GM19043 (cell line): Measurements from ENCODE around the gene SCAF1.

ENCODE experiments used
- ATAC-seq: cut with Tn5 transposase; IDR thresholded peaks from one replicate; pipeline ENCODE4 v1.9.1; 2021; ENCODE audit warnings: low read depth; ENCODE audit not compliant: unreplicated experiment

Gene SCAF1

DNA sequence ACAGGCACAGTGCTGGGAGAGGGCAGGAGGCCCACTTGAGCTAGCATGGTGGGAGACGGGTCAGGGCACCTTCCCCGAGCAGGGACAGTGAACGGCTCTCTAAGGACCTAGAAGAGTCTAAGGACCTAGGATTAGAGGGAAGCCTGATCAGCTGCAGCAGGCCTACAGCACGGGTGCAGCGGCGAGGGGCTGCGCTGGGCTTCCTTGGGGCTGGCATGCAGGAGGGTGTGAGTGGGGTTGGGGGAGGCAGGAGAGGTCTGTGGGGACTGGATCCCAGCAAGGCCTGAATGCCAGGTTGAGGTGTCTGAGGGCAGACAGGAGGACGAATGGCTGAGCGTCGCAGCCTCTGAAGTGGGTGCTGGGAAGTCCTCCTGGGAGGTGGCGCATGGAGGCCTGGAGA is 3.6 kb downstream of the SCAF1 start:
- no peak for ATAC-seq

DNA sequence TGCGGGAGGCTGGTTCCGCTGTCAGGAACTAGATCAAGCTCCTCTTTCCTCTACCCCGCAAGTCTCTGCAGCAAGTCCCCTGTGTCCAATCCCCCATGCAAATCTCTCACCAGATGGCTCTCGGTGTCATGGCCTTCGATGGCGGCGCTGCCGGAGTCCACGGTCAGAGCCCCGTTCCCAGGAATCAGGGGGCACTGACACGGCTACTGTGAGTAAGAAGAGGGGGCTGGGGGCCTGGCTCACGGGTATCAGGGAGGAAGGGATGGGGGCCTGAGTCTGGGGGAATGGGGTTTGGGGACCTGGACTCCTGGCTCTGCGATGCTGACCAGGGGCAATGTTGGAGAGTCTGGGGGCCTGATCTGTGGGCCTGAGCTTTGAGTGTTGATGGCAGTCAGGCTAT is 4.0 kb downstream of the SCAF1 start:
- ATAC-seq = no peak

DNA sequence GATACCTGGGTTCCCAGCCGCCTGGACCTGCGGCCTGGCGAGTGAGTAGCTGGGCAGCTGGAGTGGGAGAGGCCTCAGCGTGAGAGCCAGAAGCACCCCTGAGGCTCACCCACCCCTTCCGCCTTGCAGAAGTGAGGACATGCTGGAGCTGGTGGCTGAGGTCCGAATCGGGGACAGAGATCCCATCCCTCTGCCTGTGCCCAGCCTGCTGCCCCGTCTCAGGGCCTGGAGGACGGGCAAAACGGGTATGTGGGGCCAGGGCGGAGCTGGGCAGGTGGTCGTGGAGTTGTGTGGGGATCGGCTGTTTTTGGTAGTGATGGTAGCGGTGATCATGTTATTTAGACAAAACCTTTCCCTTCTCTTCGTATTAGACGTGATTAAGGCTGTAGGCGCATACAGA is 4.6 kb downstream of the SCAF1 start:
- no peak for ATAC-seq

DNA sequence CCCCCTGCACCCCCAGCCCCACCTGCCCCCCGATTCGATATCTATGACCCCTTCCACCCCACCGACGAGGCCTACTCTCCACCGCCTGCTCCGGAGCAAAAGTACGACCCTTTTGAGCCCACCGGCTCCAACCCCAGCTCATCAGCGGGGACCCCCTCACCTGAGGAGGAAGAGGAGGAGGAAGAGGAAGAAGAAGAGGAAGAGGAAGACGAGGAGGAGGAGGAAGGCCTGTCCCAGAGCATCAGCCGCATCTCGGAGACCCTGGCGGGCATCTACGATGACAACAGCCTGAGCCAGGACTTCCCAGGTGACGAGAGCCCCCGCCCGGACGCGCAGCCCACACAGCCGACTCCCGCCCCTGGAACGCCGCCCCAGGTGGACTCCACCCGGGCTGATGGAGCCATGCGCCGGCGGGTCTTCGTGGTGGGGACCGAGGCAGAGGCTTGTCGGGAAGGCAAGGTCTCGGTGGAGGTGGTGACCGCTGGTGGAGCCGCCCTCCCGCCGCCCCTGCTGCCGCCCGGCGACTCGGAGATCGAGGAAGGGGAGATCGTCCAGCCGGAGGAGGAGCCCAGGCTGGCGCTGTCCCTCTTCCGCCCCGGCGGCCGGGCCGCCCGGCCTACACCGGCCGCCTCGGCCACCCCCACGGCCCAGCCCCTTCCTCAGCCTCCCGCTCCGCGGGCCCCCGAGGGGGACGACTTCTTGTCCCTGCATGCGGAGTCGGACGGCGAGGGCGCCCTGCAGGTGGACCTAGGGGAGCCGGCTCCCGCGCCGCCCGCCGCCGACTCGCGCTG is 9.2 kb downstream of the SCAF1 start:
- ATAC-seq = no peak

DNA sequence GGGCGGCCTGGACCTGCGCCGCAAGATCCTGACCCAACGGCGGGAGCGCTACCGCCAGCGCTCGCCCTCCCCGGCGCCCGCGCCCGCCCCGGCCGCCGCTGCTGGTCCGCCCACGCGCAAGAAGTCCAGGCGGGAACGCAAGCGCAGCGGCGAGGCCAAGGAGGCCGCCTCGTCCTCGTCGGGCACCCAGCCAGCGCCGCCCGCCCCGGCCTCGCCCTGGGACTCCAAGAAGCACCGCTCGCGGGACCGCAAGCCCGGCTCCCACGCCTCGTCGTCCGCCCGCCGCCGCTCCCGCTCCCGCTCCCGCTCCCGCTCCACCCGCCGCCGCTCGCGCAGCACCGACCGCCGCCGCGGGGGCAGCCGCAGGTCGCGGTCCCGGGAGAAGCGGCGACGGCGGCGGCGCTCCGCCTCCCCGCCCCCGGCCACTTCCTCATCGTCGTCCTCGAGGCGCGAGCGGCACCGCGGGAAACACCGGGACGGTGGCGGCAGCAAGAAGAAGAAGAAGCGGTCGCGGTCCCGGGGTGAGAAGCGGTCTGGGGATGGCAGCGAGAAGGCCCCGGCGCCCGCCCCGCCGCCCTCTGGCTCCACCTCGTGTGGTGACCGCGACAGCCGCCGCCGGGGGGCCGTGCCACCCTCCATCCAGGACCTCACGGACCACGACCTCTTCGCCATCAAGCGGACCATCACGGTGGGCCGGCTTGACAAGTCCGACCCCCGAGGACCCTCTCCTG is 10.0 kb downstream of the SCAF1 start:
- no peak for ATAC-seq

DNA sequence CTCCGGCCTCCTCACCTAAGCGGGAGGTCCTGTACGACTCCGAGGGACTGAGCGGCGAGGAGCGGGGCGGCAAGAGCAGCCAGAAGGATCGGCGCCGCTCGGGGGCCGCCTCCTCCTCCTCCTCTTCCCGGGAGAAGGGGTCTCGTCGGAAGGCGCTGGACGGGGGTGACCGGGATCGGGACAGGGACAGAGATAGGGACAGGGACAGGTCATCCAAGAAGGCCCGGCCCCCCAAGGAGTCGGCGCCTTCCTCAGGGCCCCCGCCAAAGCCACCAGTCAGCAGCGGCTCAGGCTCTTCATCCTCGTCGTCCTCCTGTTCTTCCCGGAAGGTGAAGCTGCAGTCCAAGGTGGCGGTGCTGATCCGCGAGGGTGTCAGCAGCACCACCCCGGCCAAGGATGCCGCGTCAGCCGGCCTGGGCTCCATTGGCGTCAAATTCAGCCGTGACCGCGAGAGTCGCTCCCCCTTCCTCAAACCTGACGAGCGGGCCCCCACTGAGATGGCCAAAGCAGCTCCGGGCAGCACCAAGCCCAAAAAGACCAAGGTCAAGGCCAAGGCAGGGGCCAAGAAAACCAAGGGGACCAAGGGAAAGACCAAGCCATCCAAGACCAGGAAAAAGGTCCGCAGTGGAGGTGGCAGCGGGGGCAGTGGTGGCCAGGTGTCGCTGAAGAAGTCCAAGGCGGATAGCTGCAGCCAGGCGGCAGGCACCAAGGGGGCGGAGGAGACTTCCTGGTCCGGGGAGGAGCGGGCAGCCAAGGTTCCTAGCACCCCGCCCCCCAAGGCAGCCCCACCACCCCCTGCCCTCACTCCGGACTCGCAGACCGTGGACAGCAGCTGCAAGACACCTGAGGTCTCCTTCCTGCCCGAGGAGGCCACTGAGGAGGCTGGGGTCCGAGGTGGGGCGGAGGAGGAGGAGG is 10.8 kb downstream of the SCAF1 start:
- ATAC-seq = no peak

DNA sequence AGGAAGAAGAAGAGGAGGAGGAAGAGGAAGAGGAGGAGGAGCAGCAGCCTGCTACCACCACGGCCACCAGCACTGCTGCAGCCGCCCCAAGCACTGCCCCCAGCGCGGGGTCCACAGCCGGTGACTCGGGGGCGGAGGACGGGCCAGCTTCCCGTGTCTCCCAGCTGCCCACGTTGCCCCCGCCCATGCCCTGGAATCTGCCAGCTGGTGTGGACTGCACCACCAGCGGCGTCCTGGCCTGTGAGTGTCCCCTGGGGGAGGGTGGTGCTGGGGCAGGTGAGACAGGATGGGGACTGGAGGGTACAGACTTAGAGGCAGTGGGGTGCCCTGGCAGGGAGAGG is 11.4 kb downstream of the SCAF1 start:
- no peak for ATAC-seq

DNA sequence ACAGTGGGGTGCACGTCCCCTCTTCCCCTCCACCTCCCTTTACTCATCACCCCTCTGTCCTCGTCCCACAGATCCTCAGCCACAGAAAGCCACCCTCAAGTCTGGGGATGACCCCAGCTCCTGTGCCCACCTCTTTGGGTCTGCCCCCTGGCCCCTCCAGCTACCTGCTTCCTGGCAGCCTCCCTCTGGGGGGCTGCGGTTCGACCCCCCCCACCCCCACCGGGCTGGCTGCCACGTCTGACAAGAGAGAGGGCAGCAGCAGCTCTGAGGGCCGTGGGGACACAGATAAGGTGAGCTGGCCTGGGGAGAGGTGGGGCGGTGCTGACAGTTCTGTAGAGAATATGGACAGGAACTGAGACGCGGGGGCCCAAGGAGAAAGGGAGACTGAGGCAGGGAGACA is 12.6 kb downstream of the SCAF1 start:
- ATAC-seq = no peak

DNA sequence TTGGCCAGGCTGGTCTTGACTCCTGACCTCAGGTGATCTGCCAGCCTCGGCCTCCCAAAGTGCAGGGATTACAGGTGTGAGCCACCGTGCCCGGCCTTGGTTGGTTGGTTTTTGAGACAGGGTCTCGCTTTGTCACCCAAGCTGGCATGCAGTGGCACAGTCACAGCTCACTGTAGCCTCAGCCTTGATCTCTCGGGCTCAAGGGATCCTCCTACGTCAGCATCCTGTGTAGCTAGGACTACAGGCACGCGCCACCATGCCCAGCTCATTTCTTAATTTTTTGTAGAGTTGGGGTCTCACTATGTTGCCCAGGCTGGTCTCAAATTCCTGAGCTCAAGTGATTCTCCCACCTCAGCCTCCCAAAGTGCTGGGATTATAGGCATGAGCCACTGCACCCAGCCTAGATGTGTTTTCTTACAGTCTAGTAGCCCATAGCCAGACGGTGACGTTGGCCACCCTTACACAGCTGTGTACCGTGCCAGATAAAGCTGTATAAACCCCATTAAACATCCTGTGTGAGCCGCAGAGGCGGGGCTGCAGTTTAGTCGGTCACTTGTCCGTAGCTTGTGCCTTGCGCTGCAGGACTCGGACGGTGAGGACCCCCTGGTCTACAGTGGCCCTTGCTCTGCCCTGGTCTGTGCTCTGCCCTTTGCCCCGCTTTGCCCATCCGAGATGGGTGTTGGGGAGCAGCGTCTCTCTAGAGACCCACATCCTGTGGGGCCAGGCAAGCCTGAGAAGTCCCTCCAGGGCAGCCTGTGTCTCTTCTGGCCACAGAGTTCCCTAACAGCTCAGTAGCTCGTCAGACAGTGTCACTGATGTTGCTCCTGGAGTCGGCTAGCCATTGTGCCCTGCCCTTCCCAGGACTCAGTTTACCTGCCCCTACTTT is 13.8 kb downstream of the SCAF1 start:
- ATAC-seq = no peak

DNA sequence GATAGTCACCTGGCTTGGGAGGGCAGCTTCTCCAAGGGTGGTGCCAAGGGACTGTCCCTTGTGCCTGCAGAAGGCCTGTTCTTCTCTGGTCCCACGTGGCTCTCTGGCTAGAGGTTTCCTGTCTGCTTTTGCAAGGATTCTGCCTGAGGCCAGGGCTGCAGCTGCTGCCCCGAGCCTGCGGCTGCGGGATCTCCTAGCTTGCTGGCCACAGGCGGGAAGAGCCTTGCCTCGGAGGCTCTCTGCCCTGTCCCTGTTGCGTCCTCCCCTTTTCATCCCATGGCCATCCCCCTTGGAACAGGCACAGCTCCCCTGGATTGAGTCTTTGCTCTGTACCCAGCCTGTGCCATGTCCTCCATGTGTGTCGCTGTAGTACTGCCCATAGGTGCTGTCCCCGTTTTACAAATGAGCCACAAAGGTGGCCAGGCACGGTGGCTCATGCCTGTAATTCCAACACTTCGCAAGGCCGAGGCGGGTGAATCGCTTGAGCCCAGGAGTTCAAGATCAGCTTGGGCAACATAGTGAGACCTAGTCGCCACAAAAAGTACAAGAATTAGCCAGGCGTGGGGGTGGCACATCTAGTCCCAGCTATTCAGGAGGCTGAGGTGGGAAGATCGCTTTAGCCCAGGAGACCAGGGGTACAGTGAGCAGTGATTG is 14.6 kb downstream of the SCAF1 start:
- no peak for ATAC-seq

DNA sequence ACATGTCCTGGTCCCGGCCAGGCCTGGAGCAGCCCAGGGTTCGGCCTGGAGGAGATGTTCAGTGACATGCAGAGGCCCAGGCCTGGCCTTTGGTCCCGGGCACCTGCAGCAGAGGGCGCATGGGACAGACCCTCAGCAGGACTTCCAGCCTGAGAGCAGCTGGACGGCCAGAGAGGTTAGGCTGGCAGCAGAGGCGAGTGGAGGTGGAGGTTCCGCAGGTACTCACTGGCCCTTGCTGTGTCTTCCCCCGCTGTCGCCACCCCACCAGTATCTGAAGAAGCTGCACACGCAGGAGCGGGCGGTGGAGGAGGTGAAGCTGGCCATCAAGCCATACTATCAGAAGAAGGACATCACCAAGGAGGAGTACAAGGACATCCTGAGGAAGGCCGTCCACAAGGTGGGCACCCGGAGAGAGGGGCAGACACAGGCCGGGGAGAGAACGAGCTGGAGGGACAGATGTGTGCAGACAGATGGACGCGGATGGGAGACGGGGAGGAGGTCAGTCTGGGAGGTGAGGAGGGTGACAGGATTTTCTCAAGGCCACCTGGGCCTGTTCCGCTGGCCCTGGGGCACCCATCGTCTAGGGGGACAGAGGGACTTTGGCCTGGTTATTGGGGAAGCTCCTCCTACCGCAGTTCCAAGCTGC is 15.6 kb downstream of the SCAF1 start:
- ATAC-seq = no peak

DNA sequence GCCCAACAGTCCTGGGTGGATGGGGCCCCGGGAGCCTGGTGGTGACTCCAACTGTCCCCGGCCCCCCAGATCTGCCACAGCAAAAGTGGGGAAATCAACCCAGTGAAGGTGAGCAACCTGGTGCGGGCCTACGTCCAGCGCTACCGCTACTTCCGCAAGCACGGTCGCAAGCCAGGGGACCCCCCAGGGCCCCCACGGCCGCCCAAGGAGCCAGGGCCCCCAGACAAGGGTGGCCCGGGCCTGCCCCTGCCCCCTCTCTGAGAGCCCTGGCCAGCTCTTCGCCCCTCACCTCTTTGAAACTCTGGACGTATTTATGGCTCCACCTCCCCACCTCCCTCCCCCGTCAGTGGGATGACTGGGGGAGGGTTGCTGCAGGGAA is 16.1 kb downstream of the SCAF1 start:
- no peak for ATAC-seq

DNA sequence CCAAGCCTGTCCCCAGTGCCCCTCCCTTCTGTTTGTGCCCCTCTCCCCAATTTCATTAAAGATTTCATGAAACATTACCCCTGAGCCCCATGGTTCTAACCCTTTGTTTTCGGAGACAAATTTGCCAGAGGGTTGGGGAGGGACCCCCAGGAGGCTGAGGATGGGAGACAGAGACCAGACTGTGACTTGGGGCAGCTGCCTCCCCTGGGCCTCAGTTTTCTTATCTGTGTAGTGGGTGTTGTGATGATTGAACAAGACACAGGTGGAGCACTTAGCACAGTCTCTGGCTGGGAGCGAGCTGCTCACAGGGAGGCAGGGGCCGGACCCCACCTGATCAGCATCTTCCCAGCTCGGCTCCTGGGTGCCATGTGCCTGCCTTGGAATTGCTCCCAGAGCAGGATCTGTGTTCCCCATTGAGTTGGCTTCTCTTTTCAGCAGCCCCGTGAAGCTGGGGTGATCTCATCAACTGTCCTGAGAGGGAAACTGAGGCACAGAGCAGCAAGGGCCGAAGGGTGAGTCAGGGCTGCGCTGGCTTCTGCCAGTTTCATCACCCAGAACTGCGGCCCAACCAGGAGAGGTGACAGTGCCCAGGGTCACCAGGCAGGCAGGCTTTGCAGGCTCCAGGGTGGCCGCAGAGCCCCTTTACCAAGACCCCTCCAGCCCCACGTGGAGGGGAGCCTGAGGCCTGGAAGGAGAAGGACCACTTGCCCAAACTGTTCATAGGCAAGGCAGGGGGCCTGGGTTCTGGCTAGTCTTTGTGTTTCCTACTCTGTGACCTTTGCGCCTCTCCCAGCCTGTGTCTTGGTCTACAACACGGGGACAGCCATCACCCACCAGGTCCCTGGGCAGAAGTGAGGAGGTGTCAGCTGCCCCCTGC is 16.8 kb downstream of the SCAF1 start:
- ATAC-seq = no peak

DNA sequence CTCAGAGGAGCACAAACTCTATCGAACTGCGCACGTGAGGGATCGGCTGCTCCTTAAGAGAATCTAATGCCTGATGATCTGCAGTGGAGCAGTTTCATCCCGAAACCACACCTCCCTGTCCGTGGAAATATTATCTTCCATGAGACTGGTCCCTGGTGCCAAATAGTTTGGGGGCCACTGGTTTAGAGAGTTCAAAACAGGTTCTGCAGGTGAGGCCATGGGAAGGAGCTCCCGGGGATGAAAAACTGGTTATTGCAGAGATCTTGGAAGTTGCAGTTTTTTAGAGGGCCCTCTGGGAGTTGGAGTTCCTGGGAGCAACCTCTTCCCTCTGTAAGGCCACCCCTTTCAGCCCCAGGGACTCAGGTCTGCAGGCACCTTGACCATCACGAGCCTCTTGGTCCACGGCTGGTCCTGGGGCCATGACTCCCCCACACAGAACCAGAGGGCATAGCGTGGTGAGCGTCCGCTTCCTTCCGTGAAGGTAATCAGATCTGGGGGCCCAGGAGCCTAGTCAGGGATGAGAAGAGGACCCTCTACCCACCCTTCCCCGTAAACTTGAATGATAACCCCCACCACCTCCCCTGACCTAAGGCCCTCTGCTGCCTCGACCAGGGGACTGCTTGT is 18.4 kb downstream of the SCAF1 start:
- no peak for ATAC-seq

DNA sequence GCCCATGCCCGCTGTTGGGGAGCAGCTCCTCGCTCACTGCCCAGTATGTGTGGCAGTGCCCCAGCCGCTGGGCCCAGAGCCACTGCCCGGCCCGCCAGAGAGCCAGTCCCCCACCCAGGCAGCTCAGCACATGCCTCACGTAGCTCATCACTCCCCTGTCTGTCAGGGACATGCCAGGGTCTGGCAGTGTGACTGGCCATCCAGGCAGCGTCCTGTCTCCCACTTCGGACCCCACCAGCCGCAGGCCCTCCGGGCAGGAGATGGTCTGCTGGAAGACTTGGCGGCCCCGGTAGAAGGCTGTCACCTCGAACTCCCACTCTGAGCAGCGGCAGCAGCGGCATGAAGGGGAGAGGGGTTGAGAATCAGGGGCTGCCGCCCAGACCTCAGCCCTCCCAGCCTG is 20.0 kb downstream of the SCAF1 start:
- no peak for ATAC-seq

DNA sequence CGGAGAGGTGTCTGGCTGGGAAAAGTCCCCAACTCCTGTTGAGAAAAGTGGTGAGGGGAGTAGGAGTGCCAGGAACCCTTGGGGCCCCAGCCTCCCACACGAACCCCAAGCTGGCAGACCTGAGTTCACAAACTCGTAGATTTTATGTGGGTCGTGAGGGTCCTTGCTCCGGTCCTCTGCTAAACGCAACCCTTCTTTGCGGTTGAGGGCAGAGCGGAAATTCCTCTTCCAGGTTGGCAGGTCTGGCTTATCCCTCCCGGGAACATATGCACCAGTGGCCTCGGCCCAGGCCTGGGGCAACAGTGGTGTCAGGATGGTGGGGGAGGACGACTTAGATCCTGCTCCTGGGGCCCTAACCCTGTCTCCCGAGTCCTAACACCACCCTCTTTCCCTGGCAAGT is 21.2 kb downstream of the SCAF1 start:
- ATAC-seq = no peak

DNA sequence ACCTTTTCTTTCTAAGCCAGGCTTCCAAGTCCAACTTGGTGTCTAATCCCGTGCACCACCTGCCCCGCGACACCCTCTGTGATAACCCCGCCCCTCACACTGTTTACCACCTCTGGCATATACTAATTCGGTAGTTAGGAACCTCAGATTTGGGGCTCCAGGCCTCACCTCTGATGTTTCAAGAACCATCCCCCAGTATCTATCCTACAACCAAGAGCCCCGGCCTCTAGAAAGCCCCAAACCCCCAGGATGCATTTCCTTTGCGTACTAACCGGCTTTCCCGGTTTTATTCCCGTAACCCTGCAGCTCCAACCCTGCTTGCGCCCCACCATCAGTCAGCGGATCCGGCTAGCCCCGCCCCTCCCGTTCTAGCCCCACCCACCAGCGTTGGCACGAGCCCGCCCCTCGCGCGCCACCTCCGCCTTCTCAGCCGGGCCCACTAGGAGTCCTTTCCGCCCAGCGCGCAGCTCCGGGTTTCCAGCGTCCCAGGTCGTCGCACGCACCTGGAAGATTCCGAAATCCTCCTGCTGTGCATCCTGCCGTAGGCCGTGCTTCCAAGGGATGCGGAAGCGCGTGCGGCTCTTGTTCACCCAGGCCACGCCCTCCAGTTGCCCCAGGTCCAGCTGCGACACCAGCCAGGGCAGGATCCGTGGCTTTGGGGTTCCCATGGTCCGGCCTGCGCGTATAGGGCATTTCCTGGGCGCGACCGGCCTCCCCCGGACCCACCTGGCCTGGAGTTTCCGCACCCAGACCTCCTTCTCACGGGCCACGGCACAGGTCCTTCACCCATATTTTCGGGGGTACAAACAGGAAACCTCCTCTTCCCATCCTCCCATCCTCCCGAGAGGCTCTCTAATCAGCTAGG is 22.4 kb downstream of the SCAF1 start:
- no peak for ATAC-seq
